GM21423 (cell line): Measurements from ENCODE around the gene PPIF.

ENCODE experiments used
- ATAC-seq: cut with Tn5 transposase; IDR thresholded peaks from one replicate; pipeline ENCODE4 v1.9.1; 2021; ENCODE audit warnings: mild to moderate bottlenecking, moderate library complexity; ENCODE audit not compliant: unreplicated experiment

Gene PPIF

DNA sequence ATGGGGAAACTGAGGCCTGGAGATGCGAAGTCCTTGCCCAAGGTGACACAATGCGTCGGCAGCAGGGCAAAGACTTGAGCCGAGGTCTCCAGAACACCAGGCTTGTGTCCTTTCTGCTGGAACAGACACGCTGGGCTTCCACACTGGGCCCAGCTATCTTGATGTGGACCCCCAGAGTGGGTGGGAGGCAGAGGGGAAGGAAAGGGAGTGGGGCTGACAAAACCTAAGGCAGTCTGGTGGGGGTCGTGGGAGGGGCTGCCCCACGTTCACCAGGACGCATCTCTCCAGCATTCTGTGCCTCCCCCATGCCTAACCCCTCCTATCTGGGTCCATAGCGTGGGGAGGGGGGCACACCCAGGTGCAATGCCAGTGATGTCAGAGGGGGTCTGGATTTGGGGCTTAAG is 38.1 kb downstream of the PPIF start:
- ATAC-seq: no peak

DNA sequence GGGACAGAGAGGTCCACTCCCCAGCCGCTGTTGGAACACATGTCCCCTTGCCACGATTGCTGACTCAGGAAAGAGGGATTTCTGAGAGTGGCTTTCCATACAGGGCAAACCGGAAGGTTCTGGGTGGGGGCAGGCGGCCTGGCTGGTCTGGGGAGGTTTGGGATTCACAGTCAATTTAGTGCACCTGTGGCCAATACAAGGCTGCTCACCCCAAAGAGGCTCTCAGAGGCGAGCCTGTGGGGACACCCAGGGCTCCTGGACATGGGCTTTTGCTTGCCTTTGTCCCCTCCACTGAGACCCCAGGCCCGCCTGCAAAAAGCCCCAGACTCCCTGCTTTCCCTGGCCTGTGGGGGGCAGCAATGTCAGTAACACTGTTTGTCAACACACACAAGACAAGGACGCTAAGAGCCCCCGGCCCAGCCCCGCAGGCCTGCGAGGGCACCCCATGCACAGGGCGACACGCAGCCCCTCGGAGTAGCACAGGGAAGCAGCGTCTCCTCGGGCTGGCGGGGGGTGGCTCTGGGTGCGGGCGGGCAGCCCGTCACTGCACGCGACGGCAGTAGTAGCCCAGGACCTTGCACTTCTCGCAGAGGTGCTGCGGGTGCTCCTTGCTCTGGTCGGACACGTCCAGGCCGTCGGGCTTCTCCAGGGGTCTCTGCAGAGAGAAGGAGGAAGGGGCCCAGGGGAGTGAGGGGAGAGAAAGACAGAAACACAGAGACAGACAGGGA is 38.7 kb downstream of the PPIF start:
- ATAC-seq: no peak

DNA sequence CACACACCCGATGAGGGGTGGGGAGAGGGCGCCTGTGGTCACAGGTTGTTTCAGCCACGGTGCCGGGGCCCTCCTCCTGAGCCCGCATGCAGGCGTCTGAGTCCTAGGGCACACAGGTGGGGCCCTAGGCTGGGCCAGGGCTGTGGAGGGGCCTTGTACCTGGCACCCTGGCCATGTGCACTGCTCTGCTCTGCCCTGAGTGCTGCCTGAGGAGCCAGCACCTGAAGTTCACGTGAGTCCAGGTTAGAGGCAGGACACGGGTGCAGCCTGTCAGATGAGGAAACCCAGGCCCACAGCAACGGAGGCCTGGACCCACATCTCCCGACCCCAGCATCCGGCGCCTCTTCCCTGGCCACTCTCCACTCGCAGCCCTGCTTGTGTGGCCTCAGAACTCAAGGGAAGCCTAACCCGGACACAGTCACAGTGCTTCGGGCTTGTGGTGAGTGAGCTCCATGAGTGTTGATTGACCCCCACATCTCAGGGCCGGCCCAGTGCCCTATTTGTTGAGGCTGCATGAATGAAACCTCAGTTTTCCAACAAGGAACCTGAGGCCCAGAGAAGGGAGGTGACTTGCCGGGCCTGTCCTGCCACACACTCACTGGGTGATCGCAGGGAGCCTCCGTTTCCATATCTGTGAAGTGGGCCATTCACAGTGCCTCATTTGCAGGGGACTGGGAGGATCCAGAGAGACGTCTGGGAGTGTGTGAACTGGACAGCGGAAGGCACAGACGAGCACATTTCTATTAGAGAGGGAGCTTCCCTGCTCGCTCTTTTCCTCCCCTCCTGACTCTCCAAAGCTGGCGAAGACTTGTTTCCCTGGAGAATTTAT is 39.6 kb downstream of the PPIF start:
- ATAC-seq: no peak

DNA sequence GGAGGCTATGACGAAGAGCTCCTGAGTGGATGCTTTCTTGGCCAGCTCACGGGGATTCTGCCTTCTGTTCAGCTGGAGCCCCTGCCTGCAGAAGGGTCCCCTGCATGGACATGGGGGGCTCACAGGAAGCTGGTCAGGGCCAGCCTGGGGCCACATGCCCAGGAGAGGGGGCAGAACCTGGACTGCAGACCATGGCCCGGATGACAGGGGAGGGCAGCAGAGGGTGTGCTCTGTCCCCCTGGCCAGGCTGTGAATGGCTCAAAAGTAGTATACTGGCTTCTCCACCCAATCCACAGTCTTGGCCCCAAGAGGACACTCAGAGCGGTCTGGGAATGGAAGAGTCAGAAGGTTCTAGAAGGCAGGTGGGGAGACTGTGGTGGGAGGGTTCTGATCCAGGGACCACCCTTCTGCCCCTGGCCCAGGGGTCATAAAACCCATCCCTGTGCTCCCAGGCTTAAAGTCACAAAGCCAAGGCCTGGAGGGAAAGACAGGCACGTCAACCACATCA is 40.3 kb downstream of the PPIF start:
- ATAC-seq: no peak

DNA sequence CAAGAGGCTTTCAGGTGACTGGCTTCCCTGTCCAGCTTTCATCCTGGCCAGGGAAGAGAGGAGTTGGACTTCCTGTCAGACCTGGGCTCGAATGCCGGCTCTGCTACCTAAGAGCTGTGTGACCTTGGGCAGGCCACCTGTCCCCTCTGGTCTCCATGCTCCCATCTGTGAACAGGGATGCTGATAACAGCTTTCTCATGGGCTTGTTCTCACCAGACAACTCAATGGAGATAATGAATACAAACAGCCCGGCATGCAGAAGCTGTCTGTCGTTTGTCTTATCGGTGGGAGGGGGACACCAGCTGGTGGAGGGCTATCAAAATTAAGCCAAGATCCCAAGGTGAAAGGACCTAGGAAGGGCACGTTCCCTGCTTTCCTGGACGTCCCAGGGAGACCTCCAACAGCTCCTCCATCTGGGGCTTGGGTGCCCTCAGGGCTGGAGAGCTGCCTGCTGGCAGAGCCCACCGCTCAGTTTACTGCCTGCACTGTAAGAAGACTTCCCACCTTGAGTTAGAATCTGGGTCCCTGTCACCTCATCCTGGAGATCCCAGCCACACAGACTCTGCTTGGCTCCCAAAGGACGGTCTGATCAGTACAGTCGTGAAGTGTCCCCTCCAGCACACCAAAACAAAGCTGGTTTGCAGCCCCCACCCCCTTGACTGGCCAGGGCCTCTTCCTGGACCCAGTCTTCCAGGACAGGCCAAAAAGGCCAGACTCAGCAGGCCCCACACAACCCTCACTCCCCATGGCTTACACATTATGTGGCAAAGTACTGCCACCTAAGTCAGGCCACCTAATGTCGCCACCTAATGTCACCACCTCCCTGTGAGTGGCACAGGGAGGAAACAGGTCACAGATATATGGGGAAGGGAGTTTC is 40.9 kb downstream of the PPIF start:
- ATAC-seq: no peak

DNA sequence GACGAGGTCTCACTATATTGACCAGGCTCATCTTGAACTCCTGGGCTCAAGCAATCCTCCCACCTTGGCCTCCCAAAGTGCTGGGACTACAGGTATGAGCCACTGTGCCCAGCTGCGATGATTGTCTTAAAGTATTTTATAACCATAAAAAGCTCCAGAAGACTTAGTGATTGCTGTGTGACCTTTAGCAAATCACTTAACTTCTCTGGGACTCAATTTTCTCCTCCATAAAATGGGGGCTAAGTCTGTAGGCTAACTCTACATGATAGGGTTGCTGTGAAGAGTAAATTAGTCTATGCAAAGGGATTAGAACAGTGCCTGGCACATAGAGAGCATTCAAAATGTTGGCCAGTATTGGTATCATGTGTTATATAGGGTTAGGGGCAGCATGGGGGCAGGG is 42.8 kb downstream of the PPIF start:
- no peak for ATAC-seq

DNA sequence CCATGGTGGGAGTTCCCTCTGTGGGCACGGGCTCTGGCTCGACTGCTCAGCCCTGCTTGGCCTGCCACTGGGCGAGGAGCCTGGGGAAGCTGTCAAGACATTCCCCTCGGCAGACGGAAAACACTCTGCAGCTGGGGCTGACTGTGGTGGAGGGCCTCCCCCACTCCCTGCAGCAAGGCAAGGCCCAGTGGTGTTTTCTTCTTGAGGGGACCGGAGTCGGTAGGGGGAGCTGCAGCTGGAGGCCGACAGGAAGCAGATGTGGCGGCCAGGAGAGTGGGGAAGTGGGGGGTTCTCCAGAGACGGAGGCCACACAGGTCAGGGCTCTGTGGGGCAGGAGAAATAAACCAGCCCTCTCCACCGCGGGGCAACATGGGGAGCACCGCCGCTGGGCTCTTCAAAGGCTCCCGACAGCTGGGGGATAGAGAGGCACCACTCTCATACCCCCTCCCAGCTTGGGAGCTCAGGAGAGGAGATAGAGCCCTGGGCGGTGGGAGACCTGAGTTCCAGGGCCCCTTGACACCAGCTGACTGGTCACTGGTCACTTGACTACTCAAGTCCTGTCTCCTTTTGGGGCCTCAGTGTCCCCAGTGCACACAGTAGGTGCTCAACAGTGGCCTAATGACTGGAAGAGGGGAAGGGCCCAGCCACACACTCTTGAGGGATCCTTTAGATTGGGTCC is 43.4 kb downstream of the PPIF start:
- ATAC-seq: no peak

DNA sequence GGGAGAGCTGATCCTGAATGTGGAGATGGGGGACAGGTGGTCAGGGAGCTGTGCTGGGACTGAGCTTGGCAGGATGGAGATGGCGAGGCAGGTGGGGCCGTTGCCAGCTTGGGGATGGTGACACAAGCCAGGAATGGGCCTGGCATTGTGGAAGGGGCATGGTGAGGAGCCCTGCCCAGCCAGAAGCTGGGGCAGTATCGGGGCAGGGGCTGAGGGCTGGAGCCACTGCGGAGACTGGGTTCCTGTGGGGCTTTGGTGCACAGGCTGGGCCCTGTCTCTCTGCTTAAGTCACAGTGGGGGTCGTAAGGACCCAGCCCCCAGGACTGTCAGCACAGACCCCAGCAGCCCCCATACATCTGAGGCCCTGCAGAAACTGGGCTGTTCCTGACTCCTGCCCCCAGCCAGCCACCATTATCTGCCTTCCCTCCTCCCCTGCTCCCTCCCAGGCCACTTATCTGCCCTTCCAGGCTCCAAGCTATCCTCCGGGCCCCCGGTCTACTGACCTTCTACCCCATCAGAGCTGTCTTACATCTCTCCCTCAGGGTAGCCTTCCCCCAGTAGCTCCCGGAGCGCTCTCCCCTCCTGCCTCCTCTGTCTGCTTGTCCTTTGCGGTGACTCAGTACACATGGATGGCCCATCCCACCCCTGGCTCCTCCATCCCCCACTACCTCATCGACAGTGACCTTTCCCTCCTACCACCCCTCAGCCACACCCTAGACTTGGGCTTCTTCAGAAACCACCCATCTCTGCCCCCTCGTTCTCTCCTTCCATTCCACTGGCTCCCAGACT is 44.2 kb downstream of the PPIF start:
- ATAC-seq: no peak

DNA sequence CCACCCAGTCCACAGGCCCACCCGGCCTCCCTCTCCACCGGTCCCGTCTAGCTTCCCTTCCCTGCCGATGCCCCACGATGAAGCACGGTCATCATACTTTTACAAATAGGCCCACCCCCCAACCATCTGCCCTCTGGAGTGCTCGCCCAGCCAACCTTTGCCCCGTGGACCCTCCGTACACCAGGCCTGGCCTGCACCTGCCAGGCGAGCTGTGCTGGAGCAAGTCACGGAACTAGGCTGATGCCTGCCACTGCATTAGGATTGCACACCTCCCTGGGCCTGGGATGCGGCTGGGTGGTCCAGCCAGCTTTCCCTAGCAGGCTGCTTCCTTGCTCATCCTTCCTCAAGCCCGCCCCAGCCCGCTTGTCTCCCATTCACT is 44.7 kb downstream of the PPIF start:
- no peak for ATAC-seq

DNA sequence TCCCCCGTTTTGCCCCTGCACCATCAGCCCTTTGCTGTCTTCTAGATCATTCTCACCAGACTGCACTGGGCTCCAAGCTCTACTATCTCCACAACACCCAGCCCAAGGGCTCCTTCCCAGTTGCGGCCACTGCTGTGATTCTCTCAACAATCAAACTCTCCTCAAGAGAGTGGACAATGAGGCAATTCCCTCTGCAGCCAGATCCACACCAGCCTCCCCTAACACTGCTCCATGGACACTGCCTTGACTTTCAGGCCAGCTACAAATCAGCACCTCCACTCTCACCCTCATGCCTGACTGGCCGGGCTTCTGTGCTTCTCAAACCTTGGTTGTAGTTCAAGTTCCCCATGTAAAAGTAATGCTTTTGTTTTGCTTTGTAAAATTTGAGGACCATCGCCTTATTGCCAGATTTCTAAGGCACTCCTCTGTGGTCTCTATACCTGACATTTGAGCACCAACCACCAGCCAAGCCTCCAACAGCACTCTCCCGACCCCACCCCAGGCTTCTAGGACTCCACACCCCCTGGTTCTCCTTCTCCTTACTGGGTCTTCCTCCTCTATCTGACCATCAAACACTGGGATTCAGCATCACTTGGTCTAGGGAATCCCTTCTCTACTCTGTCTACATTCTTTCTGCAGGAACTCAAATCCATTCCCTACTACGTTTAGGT is 45.4 kb downstream of the PPIF start:
- no peak for ATAC-seq

DNA sequence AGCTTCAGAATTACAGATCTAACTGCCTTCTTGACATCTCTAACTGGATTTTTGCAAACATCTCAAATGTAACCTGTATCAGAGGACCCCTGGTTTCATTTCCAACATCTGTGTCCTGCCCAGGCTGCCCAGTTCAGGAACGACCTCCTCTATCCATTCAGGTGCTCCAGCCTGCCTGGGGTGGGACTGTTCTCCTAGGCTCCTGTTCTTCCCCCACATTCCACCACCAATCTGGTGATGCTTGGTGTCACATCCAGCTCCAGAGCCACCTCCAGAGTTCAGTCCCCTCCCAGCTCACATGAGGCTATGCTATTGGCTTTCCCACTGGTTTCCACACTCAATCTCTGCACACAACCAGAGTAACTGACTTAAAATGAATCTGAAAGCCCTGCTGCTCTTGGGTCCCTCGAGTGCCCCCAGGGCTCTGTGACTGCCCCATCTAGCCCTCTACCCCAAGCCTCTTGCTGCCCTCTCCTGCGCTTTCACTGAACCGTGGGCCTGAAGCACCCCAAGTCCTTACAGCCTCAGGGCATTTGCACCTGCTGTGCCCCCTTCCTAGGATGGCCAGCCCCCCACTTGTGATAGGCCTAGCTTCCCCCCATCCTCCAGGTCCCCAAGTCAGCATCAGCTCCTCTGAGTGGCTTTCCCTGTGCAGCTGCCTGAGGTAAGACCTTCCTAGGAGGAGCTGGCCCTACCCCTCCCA is 46.1 kb downstream of the PPIF start:
- no peak for ATAC-seq

DNA sequence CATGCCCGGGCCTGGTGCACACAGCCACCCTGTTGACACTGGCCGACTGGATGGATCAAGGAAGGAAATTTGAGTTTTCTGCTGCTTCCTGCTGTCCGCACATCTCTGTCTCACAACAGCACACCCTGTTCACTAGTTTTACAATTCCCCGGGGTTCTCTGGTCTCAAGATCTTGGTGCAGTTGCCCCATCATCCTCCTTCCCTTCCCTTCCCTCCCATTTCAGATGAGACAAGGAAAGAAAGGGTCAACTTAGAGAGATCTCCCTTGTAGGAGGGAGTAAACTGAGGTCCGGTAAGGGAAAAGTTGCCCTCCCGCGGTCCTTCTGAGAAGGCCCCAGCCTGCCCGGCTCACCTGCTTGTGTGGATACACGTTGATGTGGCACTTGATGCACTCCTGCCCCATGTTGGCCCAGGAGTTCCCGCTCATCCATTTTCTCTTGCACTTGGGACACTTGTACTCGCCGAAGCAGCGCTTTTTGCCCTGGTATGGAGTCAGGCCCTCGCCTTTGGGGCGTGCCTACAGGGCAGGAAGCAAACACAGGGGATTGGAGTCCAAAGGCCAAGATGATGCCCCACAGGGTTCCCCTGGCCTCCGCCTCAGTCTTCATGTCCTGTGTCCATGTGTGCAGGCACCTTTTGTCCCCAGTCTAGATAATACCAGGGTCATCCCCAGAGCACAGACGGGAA is 46.8 kb downstream of the PPIF start:
- no peak for ATAC-seq

DNA sequence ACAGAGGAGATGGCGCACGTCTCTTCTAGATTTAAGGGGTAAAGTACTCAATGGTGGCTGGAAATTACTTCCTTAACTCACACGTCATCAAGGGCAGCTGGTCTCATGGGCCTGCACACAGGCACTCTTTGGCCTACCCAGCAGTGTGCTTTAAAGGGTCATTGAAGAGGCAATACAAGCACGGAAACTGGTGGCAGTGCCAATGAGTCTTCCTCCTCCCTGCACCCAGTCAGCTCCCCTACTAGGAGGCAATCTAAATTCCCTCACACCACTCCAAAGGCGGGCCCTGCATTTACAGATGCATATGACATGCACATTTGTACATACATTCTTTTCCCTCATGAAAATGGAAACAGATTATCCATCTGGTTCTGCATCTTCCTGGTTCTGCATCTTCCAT is 47.4 kb downstream of the PPIF start:
- ATAC-seq: no peak

DNA sequence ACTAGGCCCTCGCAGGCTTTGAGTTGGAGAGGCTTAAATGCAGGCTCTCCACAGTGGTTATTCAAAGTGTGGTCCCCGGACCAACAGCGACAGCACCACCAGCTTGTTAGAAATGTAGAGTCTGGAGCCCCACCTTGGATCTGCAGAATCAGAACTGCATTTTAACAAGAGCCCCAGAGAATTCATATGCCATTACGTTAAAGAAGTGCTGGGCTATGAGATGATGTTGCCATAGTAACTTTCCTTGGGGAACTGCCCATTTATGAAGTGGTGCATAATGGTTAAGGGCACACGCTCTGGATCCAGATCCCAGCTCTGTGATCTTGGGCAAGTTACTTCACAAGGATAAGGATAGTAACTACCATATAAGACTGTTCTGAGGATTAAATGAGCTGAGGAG is 49.3 kb downstream of the PPIF start:
- ATAC-seq: no peak

DNA sequence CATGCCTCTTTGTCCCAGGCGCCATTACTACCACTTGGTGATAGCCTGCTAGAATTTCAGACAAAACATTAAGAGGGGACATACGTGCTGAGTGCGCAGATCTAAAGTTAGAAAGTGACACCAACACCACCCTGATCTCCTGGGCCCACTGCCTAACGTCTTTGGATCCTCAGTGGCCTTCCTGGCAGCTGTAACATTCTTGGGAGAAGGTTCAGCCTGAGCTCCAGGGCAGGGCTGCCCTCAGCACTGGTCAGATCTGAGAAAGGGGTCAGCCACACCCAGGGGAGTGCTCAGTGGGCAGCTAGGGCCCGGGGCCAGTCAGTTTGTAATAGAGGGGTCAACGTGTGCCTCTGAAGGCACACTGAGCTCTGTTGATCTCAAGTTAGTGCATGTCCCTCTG is 49.8 kb downstream of the PPIF start:
- ATAC-seq: no peak

DNA sequence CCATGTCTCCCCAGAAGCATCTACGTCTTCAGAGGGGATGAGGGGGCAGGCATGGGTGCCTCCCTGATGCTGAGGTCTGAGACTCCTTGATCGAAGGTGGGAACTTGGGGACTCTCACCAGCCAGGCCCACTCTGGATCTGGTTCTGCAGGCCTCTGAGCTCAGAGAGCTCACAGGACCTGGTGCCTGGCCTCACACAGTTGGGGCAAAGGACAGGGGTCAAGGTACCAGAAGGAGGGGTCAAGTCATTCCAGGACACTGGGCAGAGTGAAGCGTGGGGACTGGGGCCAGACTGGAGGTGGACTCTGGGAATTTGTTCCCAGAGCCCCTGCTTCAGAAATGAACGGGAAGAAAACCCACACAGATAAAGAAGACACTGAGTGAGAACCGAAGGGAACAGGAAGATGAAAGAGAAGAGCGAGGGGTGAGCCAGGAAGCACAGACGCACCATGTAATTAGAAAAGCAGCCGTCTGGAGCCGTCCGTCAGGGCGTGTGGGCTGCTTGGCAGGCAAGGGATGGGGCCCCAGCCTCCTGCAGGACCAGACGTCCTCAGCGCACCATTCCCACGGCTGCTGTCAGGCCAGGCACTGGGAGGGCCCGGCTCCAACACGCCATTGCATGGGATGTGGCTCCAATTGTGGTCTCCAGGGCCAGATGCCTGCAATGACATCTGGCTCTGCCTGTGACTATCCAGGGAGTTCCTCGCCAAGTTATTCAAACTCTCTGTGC is 50.5 kb downstream of the PPIF start:
- ATAC-seq: no peak

DNA sequence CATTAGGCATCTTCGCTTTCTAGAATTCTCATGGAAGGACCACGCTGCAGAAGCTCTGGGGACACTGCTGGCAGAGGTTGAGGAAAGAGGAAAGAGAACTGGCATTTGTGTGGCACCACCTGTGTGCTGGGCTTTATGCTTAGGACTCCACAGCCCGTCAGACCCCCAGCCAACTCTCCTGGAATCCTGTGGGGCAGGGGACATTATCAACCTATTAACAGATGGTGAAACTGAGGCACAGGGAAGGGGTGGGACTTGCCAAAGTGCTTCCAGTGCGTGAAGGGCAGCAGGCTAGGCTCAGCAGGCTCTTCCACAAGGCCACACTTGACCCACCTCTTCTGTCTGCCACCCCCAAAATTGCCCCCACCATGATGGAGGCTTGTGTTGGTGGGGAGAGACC is 51.4 kb downstream of the PPIF start:
- no peak for ATAC-seq
